Stimulated activated CD4-positive, alpha-beta T cell treated with anti-CD3 and anti-CD28 coated beads, Interleukin-4, amount 100 ng/mL, for 48 hours (primary cell): ENCODE data around the gene KIF9.
"Not testable (repeated sequence)": the region's sequence is repeated elsewhere in the genome, so short reads cannot be mapped to it uniquely, and the experiment has no call there.

ENCODE experiments used
- DNase-seq, 2 donors: peaks; one replicate each; pipeline ENCODE4 v3.0.0-alpha.2; 2020; ENCODE audit warnings: low read depth in 2 of 2

KIF9 gene

DNA sequence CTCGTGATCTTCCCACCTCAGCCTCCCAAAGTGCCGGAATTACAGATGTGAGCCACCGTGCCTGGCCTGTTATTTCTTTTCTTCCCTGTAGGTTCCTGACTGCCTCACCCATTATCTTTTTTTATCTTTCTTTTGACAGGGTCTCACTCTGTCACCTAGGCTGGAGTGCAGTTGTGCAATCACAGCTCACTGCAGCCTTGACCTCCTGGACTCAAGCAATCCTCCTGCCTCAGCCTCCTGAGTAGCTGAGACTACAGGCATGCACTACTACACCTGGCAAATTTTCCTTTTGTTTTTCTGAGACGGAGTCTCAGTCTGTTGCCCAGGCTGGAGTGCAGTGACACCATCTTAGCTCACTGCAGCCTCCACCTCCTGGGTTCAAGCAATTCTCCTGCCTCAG, 100.9 kb downstream of the KIF9 start:
- not testable (repeated sequence) for DNase-seq

DNA sequence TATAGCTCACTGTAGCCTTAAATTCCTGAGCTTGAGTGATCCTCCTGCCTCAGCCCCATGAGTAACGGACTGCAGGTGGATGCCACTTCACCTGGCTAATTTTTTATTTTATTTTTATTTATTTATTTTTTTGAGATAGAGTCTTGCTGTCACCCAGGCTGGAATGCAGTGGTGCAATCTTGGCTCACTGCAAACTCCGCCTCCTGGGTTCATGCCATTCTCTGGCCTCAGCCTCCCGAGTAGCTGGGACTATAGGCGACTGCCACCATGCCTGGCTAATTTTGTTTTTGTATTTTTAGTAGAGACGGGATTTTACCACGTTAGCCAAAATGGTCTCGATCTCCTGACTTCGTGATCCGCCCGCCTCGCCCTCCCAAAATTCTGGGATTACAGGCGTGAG, 102.6 kb downstream of the KIF9 start:
- not testable (repeated sequence) for DNase-seq
